Activated CD4-positive, alpha-beta T cell treated with anti-CD3 and anti-CD28 coated beads for 36 hours (primary cell): ENCODE data around the gene ARHGEF19. TPM values are rescaled to one million over a fixed set of nuclear protein-coding genes. Genes with fewer than 3 reads are reported as not detected.

Experiments
- ATAC-seq: fragments of 200-7000 bp; cut with Tn5 transposase; one replicate; pipeline ENCODE4 v1.10.0; 2021; ENCODE audit warnings: mild to moderate bottlenecking, moderate library complexity
- CTCF ChIA-PET: fragments of 350-600 bp; sonication (Branson Sonifier 250); formaldehyde crosslinking; loops from one replicate; lab custom pipeline; 2021; ENCODE audit warnings: antibody characterized with exemption; lab: Charles Lee
- POLR2A ChIA-PET: fragments of 350-600 bp; sonication (Branson Sonifier 250); formaldehyde crosslinking; loops from one replicate; lab custom pipeline; 2021; ENCODE audit warnings: antibody characterized with exemption, inconsistent platforms; lab: Charles Lee
- DNase-seq: peaks from one replicate; pipeline ENCODE4 v3.0.0-alpha.2; 2020
- H3K27ac Mint-ChIP-seq: one replicate; pipeline ENCODE4 v1.8.0; 2021; ENCODE audit warnings: mixed read lengths
- H3K27me3 Mint-ChIP-seq: one replicate; pipeline ENCODE4 v1.8.0; 2021; ENCODE audit warnings: mixed read lengths
- H3K36me3 Mint-ChIP-seq: one replicate; pipeline ENCODE4 v1.8.0; 2021; ENCODE audit warnings: low read depth, mixed read lengths
- H3K4me1 Mint-ChIP-seq: one replicate; pipeline ENCODE4 v1.8.0; 2021; ENCODE audit warnings: mixed read lengths
- H3K4me3 Mint-ChIP-seq: one replicate; pipeline ENCODE4 v1.8.0; 2021; ENCODE audit warnings: mild to moderate bottlenecking, moderate library complexity, mixed read lengths
- H3K9me3 Mint-ChIP-seq: one replicate; pipeline ENCODE4 v1.8.0; 2021; ENCODE audit warnings: low read depth, mixed read lengths
- intact Hi-C, 2 experiments: fragments of 100-400 bp; cut with DNase I in 1 of 2; cut with micrococcal nuclease in 1 of 2; formaldehyde crosslinking; loops; one replicate each; pipeline versions ENCODE4 v1.14.2 to v1.15.1; 2022 to 2024; cut with DNase I, micrococcal nuclease
- total RNA-seq, 2 experiments: library from RNA; stranded (reverse); gene quantifications; one replicate each; pipeline ENCODE4 v1.2.3, GENCODE V29; 2021

ARHGEF19 gene
- total RNA-seq, 2 experiments from 2014 or later, result 4.9 to 6.5 TPM

DNA sequence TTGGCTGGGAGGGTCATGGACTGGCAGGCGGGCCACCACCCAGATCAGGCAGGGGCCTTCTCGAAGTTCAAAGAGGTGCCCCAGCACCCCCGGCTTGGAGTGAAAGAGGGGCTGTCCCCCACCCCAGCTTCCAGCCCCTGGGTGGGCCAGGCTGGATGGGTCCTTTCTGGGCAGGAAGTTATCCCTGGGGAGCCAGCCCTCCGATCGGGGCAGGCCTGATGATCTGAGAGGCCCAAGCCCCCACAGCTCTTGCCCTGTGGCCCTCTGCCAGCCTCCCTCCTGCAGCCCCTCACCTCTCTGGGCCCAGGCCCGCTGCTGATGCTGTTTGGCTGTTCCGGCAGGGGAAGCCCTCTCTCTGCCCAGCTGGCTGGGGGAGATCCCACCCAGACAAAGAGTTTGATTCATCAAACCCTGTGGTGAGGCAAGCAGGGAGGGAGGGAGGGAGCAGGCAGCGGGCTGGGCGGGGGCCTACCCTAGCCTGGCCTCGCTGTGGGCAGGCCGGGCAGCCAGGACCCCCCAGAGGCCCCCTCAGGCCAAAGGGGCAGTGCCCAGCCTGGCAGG is 2.5 kb downstream of the ARHGEF19 start:
- Mint-ChIP-seq H3K9me3 (no peaks in the 10 kb centered on the region), H3K4me3 (no peak overlapping the region), H3K27ac (no peak overlapping the region), H3K4me1 (peaks cover 7% of the 10 kb centered on the region), H3K36me3 (no peaks in the 10 kb centered on the region), H3K27me3 (no peaks in the 10 kb centered on the region)
- CTCF ChIA-PET, result no interaction called here
- no peak for DNase-seq
- POLR2A ChIA-PET, result no interaction called here
- intact Hi-C loops, result loop anchor here in 1 of 2 experiments (5.0 kb wide), 1 partner anchor 287 kb away; no protein-coding TSS in a partner anchor
- no peak for ATAC-seq

- no peak overlapping the region for H3K4me3 Mint-ChIP-seq
- peaks cover 9% of the 10 kb centered on the region for H3K4me1 Mint-ChIP-seq
- no peak for ATAC-seq
- H3K9me3 Mint-ChIP-seq, result no peaks in the 10 kb centered on the region
- H3K27ac Mint-ChIP-seq, result no peak overlapping the region
- H3K27me3 Mint-ChIP-seq, result no peaks in the 10 kb centered on the region
- ChIA-PET POLR2A (interaction anchor here (0.6 kb wide), 1 partner anchor 156 kb away, joined by 4 read pairs; no protein-coding TSS in a partner anchor), CTCF (no interaction called here)
- no peaks in the 10 kb centered on the region for H3K36me3 Mint-ChIP-seq
- no peak for DNase-seq
- intact Hi-C loops, result loop anchor here in 1 of 2 experiments (5.0 kb wide), 1 partner anchor 288 kb away; no protein-coding TSS in a partner anchor
These were observed 3.2 kb downstream of the ARHGEF19 start for GRCh38 chr1:16209132-16209846.

- Mint-ChIP-seq H3K36me3 (peaks cover 2% of the 10 kb centered on the region), H3K27me3 (no peaks in the 10 kb centered on the region), H3K9me3 (no peaks in the 10 kb centered on the region), H3K27ac (no peak overlapping the region), H3K4me3 (peak overlapping the region; percentile 10), H3K4me1 (peaks cover 9% of the 10 kb centered on the region)
- no peak for ATAC-seq
- CTCF ChIA-PET, result no interaction called here
- POLR2A ChIA-PET, result interaction anchor here (0.6 kb wide), 1 partner anchor 157 kb away, joined by 4 read pairs; no protein-coding TSS in a partner anchor
- intact Hi-C loops, result loop anchor here in 1 of 2 experiments (5.0 kb wide), 1 partner anchor 289 kb away; no protein-coding TSS in a partner anchor
- no peak for DNase-seq
These were observed 4.0 kb downstream of the ARHGEF19 start for GRCh38 chr1:16208270-16208987.

- Mint-ChIP-seq H3K9me3 (no peaks in the 10 kb centered on the region), H3K4me1 (peaks cover 9% of the 10 kb centered on the region), H3K36me3 (peaks cover 2% of the 10 kb centered on the region), H3K4me3 (peak overlapping the region; percentile 72), H3K27ac (peak overlapping the region; percentile 90), H3K27me3 (no peaks in the 10 kb centered on the region)
- ChIA-PET CTCF (interaction anchor here (0.6 to 1.5 kb wide), 3 partner anchors 10 to 129 kb away, joined by 3 to 8 read pairs (median 6); no protein-coding TSS in a partner anchor), POLR2A (interaction anchor here (0.8 to 1.7 kb wide), 3 partner anchors 9 to 698 kb away, joined by 3 to 14 read pairs (median 5); no protein-coding TSS in a partner anchor)
- ATAC-seq, result no peak
- intact Hi-C loops, result loop anchor here (2.0 to 5.0 kb wide), 2 partner anchors 39 to 290 kb away; no protein-coding TSS in a partner anchor
- DNase-seq, result peak; percentile 16
These were observed 4.9 kb downstream of the ARHGEF19 start for GRCh38 chr1:16207318-16208269.

DNA sequence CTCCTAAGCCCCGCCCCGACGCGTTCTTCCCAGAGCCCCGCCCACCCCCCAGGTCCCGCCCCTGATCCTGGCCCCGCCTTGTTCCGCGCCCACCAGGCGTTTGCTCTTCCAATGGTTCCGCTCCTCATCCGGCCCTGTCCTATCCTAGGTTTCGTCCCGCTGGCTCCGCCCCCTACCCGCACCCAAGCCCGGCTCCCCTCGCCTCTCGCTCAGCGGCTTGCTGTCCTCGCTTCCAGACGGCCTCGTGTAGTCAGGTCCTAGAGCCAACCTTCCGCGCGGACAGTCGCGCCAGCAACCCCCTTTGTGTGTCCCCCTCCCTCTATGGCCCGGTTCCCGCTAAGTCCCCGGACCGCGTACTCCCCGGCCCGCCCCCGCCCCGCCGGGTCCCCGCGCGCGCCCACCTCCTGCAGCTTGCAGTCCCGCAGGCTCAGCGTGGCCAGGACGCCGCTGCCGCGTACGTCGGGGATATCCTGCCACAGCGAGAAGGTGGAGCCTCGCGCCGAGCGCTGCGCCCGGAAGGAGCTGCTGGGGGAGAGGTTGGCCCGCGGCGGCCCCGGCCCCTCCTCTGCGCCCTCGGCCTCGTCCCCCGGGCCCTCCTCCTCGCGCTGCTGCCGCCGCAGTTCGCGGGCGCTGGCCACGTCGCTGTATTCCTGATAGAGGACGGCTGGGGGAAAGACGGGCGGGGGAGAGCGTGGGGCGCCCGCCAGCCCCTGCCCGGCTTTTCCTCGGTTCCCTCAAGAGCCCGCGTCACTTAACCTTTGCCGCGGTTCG is 5.7 kb downstream of the ARHGEF19 start:
- no peaks in the 10 kb centered on the region for H3K27me3 Mint-ChIP-seq
- CTCF ChIA-PET, result interaction anchor here (0.6 to 1.5 kb wide), 3 partner anchors 10 to 128 kb away, joined by 3 to 8 read pairs (median 6); no protein-coding TSS in a partner anchor
- H3K36me3 Mint-ChIP-seq, result peaks cover 2% of the 10 kb centered on the region
- DNase-seq (peak; percentile 97), ATAC-seq (peak; percentile 94)
- peak overlapping the region; percentile 72 for H3K4me3 Mint-ChIP-seq
- H3K27ac Mint-ChIP-seq, result peak overlapping the region; percentile 90
- H3K4me1 Mint-ChIP-seq, result peaks cover 9% of the 10 kb centered on the region
- POLR2A ChIA-PET, result interaction anchor here (0.5 to 1.7 kb wide), 4 partner anchors 10 to 698 kb away, joined by 3 to 14 read pairs (median 7); no protein-coding TSS in a partner anchor
- intact Hi-C loops, result loop anchor here (1.0 to 5.0 kb wide), 13 partner anchors 11 to 682 kb away; partner anchors contain the start of genes SZRD1 (in 2 of the 2), CASP9 (in 1 of the 2), CPLANE2 (in 1 of the 2) and DDI2 (in 1 of the 2)
- no peaks in the 10 kb centered on the region for H3K9me3 Mint-ChIP-seq

DNA sequence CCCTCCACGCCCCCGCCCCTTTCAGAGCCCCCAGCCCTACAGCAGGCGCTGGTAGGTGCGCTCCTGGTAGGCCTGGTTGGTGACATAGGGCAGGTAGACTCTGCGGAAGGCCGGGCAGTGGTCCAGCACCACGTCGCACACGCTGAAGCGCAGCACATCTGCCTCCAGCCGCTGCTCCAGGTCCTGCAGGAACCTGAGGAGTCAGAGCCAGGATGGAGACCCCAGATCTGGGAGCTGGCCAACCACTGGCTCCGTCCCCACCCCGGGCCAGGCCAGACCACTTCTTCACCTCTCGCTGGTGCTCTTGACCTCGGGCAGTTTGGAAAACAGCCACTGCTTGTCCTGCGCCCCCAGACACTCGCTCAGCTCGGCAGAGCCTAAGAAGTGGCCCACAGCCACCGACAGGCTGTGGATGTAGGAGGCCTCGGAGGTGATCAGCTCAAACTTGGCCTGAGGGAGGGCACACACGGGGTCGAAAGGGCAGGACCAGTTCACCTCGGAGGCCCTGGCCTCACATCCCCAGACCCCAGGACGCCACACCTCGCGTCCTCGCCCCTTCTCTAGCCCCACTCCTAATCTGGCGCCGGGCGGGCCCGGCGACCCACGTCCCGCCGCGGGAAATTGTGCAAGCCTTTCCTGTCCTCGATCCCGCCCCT is 6.4 kb downstream of the ARHGEF19 start:
- no peaks in the 10 kb centered on the region for H3K27me3 Mint-ChIP-seq
- peak overlapping the region; percentile 90 for H3K27ac Mint-ChIP-seq
- POLR2A ChIA-PET, result interaction anchor here (0.5 to 1.7 kb wide), 3 partner anchors 11 to 699 kb away, joined by 5 to 14 read pairs (median 9); no protein-coding TSS in a partner anchor
- peaks cover 9% of the 10 kb centered on the region for H3K4me1 Mint-ChIP-seq
- H3K9me3 Mint-ChIP-seq, result no peaks in the 10 kb centered on the region
- CTCF ChIA-PET, result interaction anchor here (1.1 to 1.5 kb wide), 2 partner anchors 11 to 127 kb away, joined by 6 to 8 read pairs; no protein-coding TSS in a partner anchor
- ATAC-seq, result peak; percentile 6
- intact Hi-C loops, result loop anchor here (1.0 to 5.0 kb wide), 14 partner anchors 11 to 682 kb away; partner anchors contain the start of genes CPLANE2 (in 2 of the 2), SZRD1 (in 2 of the 2), CASP9 (in 1 of the 2) and DDI2 (in 1 of the 2)
- peak overlapping the region; percentile 72 for H3K4me3 Mint-ChIP-seq
- no peak for DNase-seq
- H3K36me3 Mint-ChIP-seq, result peaks cover 2% of the 10 kb centered on the region

GRCh38 chr1:16205334-16205671 is 7.1 kb downstream of the ARHGEF19 start:
- Mint-ChIP-seq H3K27ac (no peak overlapping the region), H3K36me3 (peaks cover 2% of the 10 kb centered on the region), H3K4me3 (no peak overlapping the region), H3K27me3 (no peaks in the 10 kb centered on the region), H3K4me1 (peaks cover 9% of the 10 kb centered on the region), H3K9me3 (no peaks in the 10 kb centered on the region)
- intact Hi-C loops, result loop anchor here (1.0 to 5.0 kb wide), 3 partner anchors 31 to 292 kb away; partner anchors contain the start of gene CPLANE2 (in 1 of the 2)
- CTCF ChIA-PET, result interaction anchor here (1.7 kb wide), 1 partner anchor 12 kb away, joined by 7 read pairs; no protein-coding TSS in a partner anchor
- POLR2A ChIA-PET, result interaction anchor here (0.6 to 1.4 kb wide), 3 partner anchors 11 to 147 kb away, joined by 3 to 6 read pairs (median 3); no protein-coding TSS in a partner anchor
- ATAC-seq (no peak), DNase-seq (no peak)

- no peaks in the 10 kb centered on the region for H3K9me3 Mint-ChIP-seq
- POLR2A ChIA-PET, result interaction anchor here (0.6 to 1.4 kb wide), 3 partner anchors 12 to 148 kb away, joined by 3 to 6 read pairs (median 3); no protein-coding TSS in a partner anchor
- ATAC-seq (no peak), DNase-seq (peak; percentile 70)
- H3K4me3 Mint-ChIP-seq, result no peak overlapping the region
- no peak overlapping the region for H3K27ac Mint-ChIP-seq
- intact Hi-C loops, result loop anchor here (1.0 to 5.0 kb wide), 3 partner anchors 32 to 293 kb away; partner anchors contain the start of gene CPLANE2 (in 1 of the 2)
- peaks cover 9% of the 10 kb centered on the region for H3K4me1 Mint-ChIP-seq
- H3K27me3 Mint-ChIP-seq, result no peaks in the 10 kb centered on the region
- CTCF ChIA-PET, result interaction anchor here (1.1 to 1.7 kb wide), 2 partner anchors 13 to 41 kb away, joined by 3 to 7 read pairs; no protein-coding TSS in a partner anchor
- H3K36me3 Mint-ChIP-seq, result peaks cover 2% of the 10 kb centered on the region
These were observed 7.7 kb downstream of the ARHGEF19 start for GRCh38 chr1:16204634-16205333.
